ENCODE measurements around the gene SYCP3. TPM values are rescaled to one million over a fixed set of nuclear protein-coding genes. Genes with fewer than 3 reads are reported as not detected.

SYCP3 gene
- total and polyA plus RNA-seq, 2 experiments from 2014 or later: 0.39 TPM; not detected in 1

DNA sequence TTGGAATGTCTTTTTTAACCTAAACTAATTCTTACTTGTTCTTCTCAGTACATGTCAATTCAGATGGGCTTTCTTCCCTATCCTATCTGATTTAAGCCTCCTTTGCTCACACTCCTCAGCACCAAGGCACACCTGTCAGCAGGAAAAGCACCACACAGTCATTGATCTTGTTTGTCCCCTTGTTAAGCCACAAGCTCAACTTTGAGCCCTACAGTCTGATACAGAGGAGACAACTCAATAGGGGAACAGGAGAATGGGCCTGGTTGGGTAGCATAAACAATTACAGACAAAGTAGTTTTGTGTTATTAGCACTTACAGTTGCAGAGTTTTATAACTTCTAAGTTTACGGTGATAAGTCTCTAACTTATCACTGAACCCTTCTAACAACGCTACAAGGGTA, 29.5 kb upstream of the SYCP3 start:
- Histone ChIP-seq H3K9me2 (ENCODE audit: insufficient read depth) (no peaks in the 10 kb centered on the region), H3F3A (ENCODE audit: insufficient read depth) (no peaks in the 10 kb centered on the region), H4K20me1 (ENCODE audit: insufficient read depth) (no peaks in the 10 kb centered on the region), H3K79me2 (ENCODE audit: insufficient read depth) (no peaks in the 10 kb centered on the region), H3K4me3 (no peak overlapping the region), H3K9me3 (ENCODE audit: low read depth) (no peaks in the 10 kb centered on the region), H3K9ac (no peak overlapping the region), H3K27me3 (replicated peaks; ENCODE audit: insufficient read depth) (no peaks in the 10 kb centered on the region), H3K4me2 (ENCODE audit: unreplicated experiment) (no peak overlapping the region), H2AFZ (no peak overlapping the region), H3K27ac (no peak overlapping the region), H3K4me1 (ENCODE audit: insufficient read depth) (no peaks in the 10 kb centered on the region), H3K36me3 (ENCODE audit: low read depth) (peaks cover 15% of the 10 kb centered on the region; the same call in 1 of the 2 replicates)
- TF ChIP-seq EZH2 (IDR thresholded peaks at IDR 0.05; ENCODE audit: insufficient read depth, poor library complexity, severe bottlenecking) (no peak), EZH2phosphoT487 (IDR thresholded peaks at IDR 0.05; ENCODE audit: insufficient read depth, low read depth) (no peak)
- WGBS, 2 experiments (ENCODE audit: low coverage in 1 of 2, low lambda C conversion rate in 2 of 2, missing lambda C conversion rate in 2 of 2): 100% methylated on average over 2 of the region's 2 CpGs
- in situ Hi-C loops (cut with MboI): no loop called here
- no peak for DNase-seq

DNA sequence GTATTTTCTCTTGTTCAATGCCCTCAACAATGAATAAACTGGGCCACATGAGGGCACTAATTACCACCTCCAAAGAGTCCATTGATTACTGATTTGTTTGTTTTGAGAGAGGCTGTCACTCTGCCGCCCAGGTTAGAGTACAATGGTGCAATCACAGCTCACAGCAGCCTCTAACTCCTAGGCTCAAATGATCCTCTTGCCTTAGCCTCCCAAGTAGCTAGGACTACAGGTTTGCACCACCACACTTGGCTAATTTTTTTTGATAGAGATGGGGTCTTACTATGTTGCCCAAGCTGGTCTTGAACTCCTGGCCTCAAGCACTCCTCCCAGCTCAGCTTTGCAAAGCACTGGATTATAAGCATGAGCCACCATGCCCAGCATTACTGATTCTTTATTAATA, 28.3 kb upstream of the SYCP3 start:
- Histone ChIP-seq H4K20me1 (ENCODE audit: insufficient read depth) (no peaks in the 10 kb centered on the region), H3F3A (ENCODE audit: insufficient read depth) (no peaks in the 10 kb centered on the region), H3K9me2 (ENCODE audit: insufficient read depth) (no peaks in the 10 kb centered on the region), H3K9ac (no peak overlapping the region), H3K36me3 (ENCODE audit: low read depth) (peaks cover 15% of the 10 kb centered on the region; the same call in 1 of the 2 replicates), H3K4me3 (no peak overlapping the region), H3K4me1 (ENCODE audit: insufficient read depth) (no peaks in the 10 kb centered on the region), H2AFZ (no peak overlapping the region), H3K4me2 (ENCODE audit: unreplicated experiment) (no peak overlapping the region), H3K27me3 (replicated peaks; ENCODE audit: insufficient read depth) (no peaks in the 10 kb centered on the region), H3K9me3 (ENCODE audit: low read depth) (no peaks in the 10 kb centered on the region), H3K79me2 (ENCODE audit: insufficient read depth) (no peaks in the 10 kb centered on the region), H3K27ac (no peak overlapping the region)
- no peak for TF ChIP-seq EZH2phosphoT487 (IDR thresholded peaks at IDR 0.05; ENCODE audit: insufficient read depth, low read depth)
- TF ChIP-seq EZH2 (IDR thresholded peaks at IDR 0.05; ENCODE audit: insufficient read depth, poor library complexity, severe bottlenecking): no peak
- WGBS, 2 experiments (ENCODE audit: low coverage in 1 of 2, low lambda C conversion rate in 2 of 2, missing lambda C conversion rate in 2 of 2): 55 to 63% methylated on average over 1 of the region's 1 CpG
- DNase-seq: no peak
- in situ Hi-C loops (cut with MboI): no loop called here

DNA sequence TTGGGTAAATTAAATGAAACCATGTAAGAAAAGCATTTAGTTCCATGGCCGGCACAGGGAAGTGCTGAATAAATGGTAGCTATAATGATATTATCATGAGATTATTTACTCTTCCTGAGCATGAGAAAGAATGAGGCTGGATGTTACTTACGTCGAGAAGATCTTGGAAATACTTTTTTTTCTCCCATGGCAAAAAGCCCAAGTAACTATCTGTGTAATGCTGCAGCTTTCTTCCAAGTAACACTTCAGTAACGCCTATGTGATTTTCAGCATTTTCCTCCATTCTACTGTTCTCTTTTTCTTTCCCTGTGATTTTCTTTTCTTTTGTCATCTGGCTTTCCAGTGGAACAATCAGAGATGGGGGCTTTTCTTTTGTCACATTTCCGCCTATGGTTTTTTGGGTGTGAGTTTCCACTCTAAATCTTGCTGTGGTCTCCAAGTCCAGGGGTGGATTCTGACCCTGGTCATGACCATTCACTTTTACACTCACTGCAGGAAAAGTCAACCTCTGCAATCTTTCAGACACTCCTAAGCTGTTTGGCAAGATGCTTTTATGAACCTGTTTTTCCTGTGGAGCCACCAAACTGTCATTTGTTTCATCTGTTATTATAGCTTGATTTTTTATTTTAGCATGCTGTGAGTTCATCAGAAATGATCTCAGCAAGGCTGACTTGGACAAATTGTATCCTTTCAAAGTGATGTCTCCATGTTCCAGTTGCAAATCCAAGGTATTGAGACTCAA, 25.0 kb upstream of the SYCP3 start:
- WGBS, 2 experiments (ENCODE audit: low coverage in 1 of 2, low lambda C conversion rate in 2 of 2, missing lambda C conversion rate in 2 of 2): 67 to 68% methylated on average over 5 of the region's 5 CpGs
- in situ Hi-C loops (cut with MboI): no loop called here

DNA sequence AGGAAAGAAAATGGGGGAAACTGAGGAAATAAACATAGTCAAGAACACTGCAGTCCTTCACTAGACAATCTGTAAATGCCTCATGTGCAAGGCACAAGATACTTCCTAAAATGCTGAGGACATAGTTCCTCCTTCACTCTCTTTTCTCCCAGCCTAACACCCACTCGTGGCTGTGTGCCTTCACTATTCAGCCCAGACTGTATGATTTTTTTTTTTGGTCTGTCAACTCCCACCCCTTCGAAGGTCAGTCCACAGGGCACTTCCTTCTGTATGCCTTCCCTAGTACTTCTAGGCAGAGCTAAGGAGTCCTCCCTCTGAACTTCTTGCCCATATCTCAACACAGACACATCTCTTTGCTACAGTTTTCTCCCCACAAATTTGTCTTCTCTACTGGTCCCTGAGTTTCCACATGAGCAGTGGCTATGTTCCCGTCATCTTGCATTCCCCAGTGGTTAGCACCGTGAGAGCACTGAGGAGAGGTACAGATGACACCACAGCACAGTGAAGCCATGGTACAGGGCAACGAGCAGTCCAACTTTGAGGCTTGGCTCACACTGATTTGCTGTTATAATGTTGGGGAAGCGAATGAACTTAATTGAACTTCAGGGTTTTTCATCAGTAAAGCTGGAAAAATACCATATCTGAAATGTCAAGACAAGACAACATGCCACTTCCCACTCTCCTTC, 24.1 kb upstream of the SYCP3 start:
- no peaks in the 10 kb centered on the region for H3K9me2 ChIP-seq (ENCODE audit: insufficient read depth)
- H3K79me2 ChIP-seq (ENCODE audit: insufficient read depth): no peaks in the 10 kb centered on the region
- no peak overlapping the region for H3K4me2 ChIP-seq (ENCODE audit: unreplicated experiment)
- H2AFZ ChIP-seq: no peak overlapping the region
- 56 to 68% methylated on average over 5 to 6 of the region's 6 CpGs for WGBS, 2 experiments (ENCODE audit: low coverage in 1 of 2, low lambda C conversion rate in 2 of 2, missing lambda C conversion rate in 2 of 2)
- H3K4me3 ChIP-seq: no peak overlapping the region
- in situ Hi-C loops (cut with MboI): no loop called here
- DNase-seq: no peak
- H3K4me1 ChIP-seq (ENCODE audit: insufficient read depth): no peaks in the 10 kb centered on the region
- H3K9me3 ChIP-seq (ENCODE audit: low read depth): no peaks in the 10 kb centered on the region
- H3F3A ChIP-seq (ENCODE audit: insufficient read depth): no peaks in the 10 kb centered on the region
- TF ChIP-seq EZH2phosphoT487 (IDR thresholded peaks at IDR 0.05; ENCODE audit: insufficient read depth, low read depth) (no peak), EZH2 (IDR thresholded peaks at IDR 0.05; ENCODE audit: insufficient read depth, poor library complexity, severe bottlenecking) (no peak)
- H3K9ac ChIP-seq: no peak overlapping the region
- peaks cover 28% of the 10 kb centered on the region; the same call in 1 of the 2 replicates for H3K36me3 ChIP-seq (ENCODE audit: low read depth)
- no peaks in the 10 kb centered on the region for H3K27me3 ChIP-seq (replicated peaks; ENCODE audit: insufficient read depth)
- no peaks in the 10 kb centered on the region for H4K20me1 ChIP-seq (ENCODE audit: insufficient read depth)
- H3K27ac ChIP-seq: no peak overlapping the region

More for the DNA sequence above, 25.0 kb upstream of the SYCP3 start:
- no peaks in the 10 kb centered on the region for H4K20me1 ChIP-seq (ENCODE audit: insufficient read depth)
- no peaks in the 10 kb centered on the region for H3F3A ChIP-seq (ENCODE audit: insufficient read depth)
- no peaks in the 10 kb centered on the region for H3K27me3 ChIP-seq (replicated peaks; ENCODE audit: insufficient read depth)
- no peaks in the 10 kb centered on the region for H3K79me2 ChIP-seq (ENCODE audit: insufficient read depth)
- no peak overlapping the region for H3K9ac ChIP-seq
- TF ChIP-seq EZH2 (IDR thresholded peaks at IDR 0.05; ENCODE audit: insufficient read depth, poor library complexity, severe bottlenecking): no peak
- no peak for TF ChIP-seq EZH2phosphoT487 (IDR thresholded peaks at IDR 0.05; ENCODE audit: insufficient read depth, low read depth)
- H3K4me1 ChIP-seq (ENCODE audit: insufficient read depth): no peaks in the 10 kb centered on the region
- no peaks in the 10 kb centered on the region for H3K9me2 ChIP-seq (ENCODE audit: insufficient read depth)
- no peak overlapping the region for H2AFZ ChIP-seq
- no peak for DNase-seq
- no peak overlapping the region for H3K4me3 ChIP-seq
- no peak overlapping the region for H3K4me2 ChIP-seq (ENCODE audit: unreplicated experiment)
- H3K36me3 ChIP-seq (ENCODE audit: low read depth): peaks cover 28% of the 10 kb centered on the region; the same call in 1 of the 2 replicates
- no peaks in the 10 kb centered on the region for H3K9me3 ChIP-seq (ENCODE audit: low read depth)
- H3K27ac ChIP-seq: no peak overlapping the region

Measured in GM23248 (cell line).